Neuronal stem cell (in vitro differentiated cells): ENCODE data around the gene H1-8.
"Not testable (repeated sequence)": the region's sequence is repeated elsewhere in the genome, so short reads cannot be mapped to it uniquely, and the experiment has no call there.

Source experiments
- DNase-seq: peaks from one replicate; pipeline ENCODE4 v3.0.0-alpha.2; 2013; ENCODE audit warnings: low spot score
- H2AFZ ChIP-seq: one replicate; pipeline ENCODE4 v1.6.1; 2013; ENCODE audit warnings: mild to moderate bottlenecking, low read length, inconsistent platforms
- H2AK5ac ChIP-seq: 2 replicates; pipeline ENCODE4 v1.6.1; 2013; ENCODE audit warnings: low read depth, mild to moderate bottlenecking, inconsistent platforms, low read length, moderate library complexity, mixed read lengths
- H2BK120ac ChIP-seq: 2 replicates; pipeline ENCODE4 v1.6.1; 2013; ENCODE audit warnings: low read depth, mild to moderate bottlenecking, inconsistent platforms, low read length, moderate library complexity, mixed read lengths
- H2BK12ac ChIP-seq: one replicate; pipeline ENCODE4 v1.6.1; 2013; ENCODE audit warnings: low read length, inconsistent platforms
- H2BK15ac ChIP-seq: 2 replicates; pipeline ENCODE4 v1.6.1; 2013; ENCODE audit warnings: mild to moderate bottlenecking, low read length, inconsistent platforms, mixed read lengths
- H2BK5ac ChIP-seq: one replicate; pipeline ENCODE4 v1.6.1; 2013; ENCODE audit warnings: inconsistent platforms, mild to moderate bottlenecking, low read length, moderate library complexity
- H3K14ac ChIP-seq: one replicate; pipeline ENCODE4 v1.6.1; 2013; ENCODE audit warnings: low read length, inconsistent platforms
- H3K18ac ChIP-seq: 2 replicates; pipeline ENCODE4 v1.6.1; 2013; ENCODE audit warnings: low read length, inconsistent platforms
- H3K23ac ChIP-seq: 2 replicates; pipeline ENCODE4 v1.6.1; 2013; ENCODE audit warnings: low read depth, mild to moderate bottlenecking, mixed read lengths, low read length, inconsistent platforms; ENCODE audit not compliant: poor library complexity
- H3K27ac ChIP-seq: replicated peaks from 3 replicates; pipeline ENCODE4 v1.5.1; 2013; ENCODE audit warnings: low read length, inconsistent platforms
- H3K27me3 ChIP-seq, 3 experiments: 2 replicates each; pipeline ENCODE4 v1.6.1; 2013; ENCODE audit warnings: low read length in 3 of 3, mild to moderate bottlenecking in 2 of 3, inconsistent platforms in 1 of 3, low read depth in 1 of 3, mixed read lengths in 1 of 3, moderate library complexity in 1 of 3; ENCODE audit not compliant: control insufficient read depth in 3 of 3, insufficient read depth in 3 of 3
- H3K36me3 ChIP-seq, 2 donors: replicated peaks in 1 of 2; 2 replicates each; pipeline ENCODE4 v1.6.1; 2013; ENCODE audit warnings: low read length in 2 of 2; ENCODE audit not compliant: control insufficient read depth in 2 of 2, insufficient read depth in 2 of 2
- H3K4ac ChIP-seq: 2 replicates; pipeline ENCODE4 v1.6.1; 2013; ENCODE audit warnings: inconsistent platforms, mild to moderate bottlenecking, low read length, moderate library complexity
- H3K4me1 ChIP-seq, 2 donors: 1 replicate in 1 of 2; 2 replicates in 1 of 2; pipeline ENCODE4 v1.6.1; 2013; ENCODE audit warnings: low read length in 2 of 2, low read depth in 1 of 2; ENCODE audit not compliant: control insufficient read depth in 2 of 2, insufficient read depth in 1 of 2
- H3K4me2 ChIP-seq: one replicate; pipeline ENCODE4 v1.6.1; 2013; ENCODE audit warnings: mild to moderate bottlenecking, low read length, inconsistent platforms; ENCODE audit not compliant: insufficient read depth, poor library complexity, severe bottlenecking
- H3K4me3 ChIP-seq, 2 donors: 2 replicates each; pipeline ENCODE4 v1.5.1; 2013; ENCODE audit warnings: low read length in 2 of 2, mild to moderate bottlenecking in 2 of 2, inconsistent platforms in 1 of 2, moderate library complexity in 1 of 2
- H3K79me1 ChIP-seq: one replicate; pipeline ENCODE4 v1.6.1; 2013; ENCODE audit warnings: low read depth, mild to moderate bottlenecking, inconsistent platforms, low read length, moderate library complexity
- H3K9ac ChIP-seq: one replicate; pipeline ENCODE4 v1.6.1; 2013; ENCODE audit warnings: mild to moderate bottlenecking, low read depth, low read length, inconsistent platforms; ENCODE audit not compliant: poor library complexity
- H3K9me3 ChIP-seq, 2 donors: replicated peaks in 1 of 2; 2 replicates each; pipeline versions ENCODE3 to v1.6.1; 2013; ENCODE audit warnings: low read length in 2 of 2, mild to moderate bottlenecking in 2 of 2, inconsistent platforms in 1 of 2, low read depth in 1 of 2, mixed read lengths in 1 of 2, moderate library complexity in 1 of 2; ENCODE audit not compliant: control insufficient read depth in 2 of 2, insufficient read depth in 1 of 2
- H4K8ac ChIP-seq: one replicate; pipeline ENCODE4 v1.6.1; 2013; ENCODE audit warnings: low read depth, mild to moderate bottlenecking, inconsistent platforms, low read length, moderate library complexity
- H4K91ac ChIP-seq: one replicate; pipeline ENCODE4 v1.6.1; 2013; ENCODE audit warnings: low read length, low read depth, mild to moderate bottlenecking, inconsistent platforms; ENCODE audit not compliant: poor library complexity
- WGBS, 2 donors: extraction: QIAGEN DNeasy Blood & Tissue Kit; methylation state at CpG; one replicate each; pipeline ENCODE4 v1.1.7; 2013; ENCODE audit warnings: missing lambda C conversion rate in 2 of 2, mixed read lengths in 1 of 2; ENCODE audit not compliant: insufficient read length in 2 of 2, insufficient replicate concordance in 1 of 2; ENCODE audit errors: extremely low coverage in 2 of 2; 5-methylcytosine and 5-hydroxymethylcytosine counted together

Gene H1-8

GRCh38 chr3:129513705-129514104 lies 29.3 kb upstream of the H1-8 start:
- no CpG with 5 or more reads among the region's 8 CpGs for WGBS, 2 donors
- H2AFZ ChIP-seq = no peak overlapping the region
- H3K79me1 ChIP-seq = no peaks in the 10 kb centered on the region
- DNase-seq = no peak
- H3K23ac ChIP-seq = no peak overlapping the region
- H3K4me2 ChIP-seq = no peak overlapping the region
- H3K27ac ChIP-seq = no peak overlapping the region
- no peaks in the 10 kb centered on the region for H3K4me1 ChIP-seq
- H3K4me3 ChIP-seq = no peak overlapping the region
- no peak overlapping the region for H2BK12ac ChIP-seq
- no peak overlapping the region for H2BK5ac ChIP-seq
- no peak overlapping the region for H2BK120ac ChIP-seq
- no peak overlapping the region for H3K4ac ChIP-seq
- peaks cover 19 to 70% of the 10 kb centered on the region in 2 donors for H3K36me3 ChIP-seq
- H3K27me3 ChIP-seq = no peaks in the 10 kb centered on the region
- H2BK15ac ChIP-seq = no peak overlapping the region
- no peak overlapping the region for H4K8ac ChIP-seq
- no peak overlapping the region for H3K9ac ChIP-seq
- H2AK5ac ChIP-seq = no peak overlapping the region
- H3K18ac ChIP-seq = peak overlapping the region; percentile 23
- H4K91ac ChIP-seq = no peak overlapping the region
- H3K9me3 ChIP-seq = no peaks in the 10 kb centered on the region
- H3K14ac ChIP-seq = no peak overlapping the region

GRCh38 chr3:129514110-129514509 lies 28.9 kb upstream of the H1-8 start:
- H3K9ac ChIP-seq = no peak overlapping the region

GRCh38 chr3:129514563-129514962 lies 28.4 kb upstream of the H1-8 start:
- no peaks in the 10 kb centered on the region for H3K4me1 ChIP-seq
- DNase-seq = no peak

More at GRCh38 chr3:129514110-129514509, 28.9 kb upstream of the H1-8 start:
- Histone ChIP-seq H3K4me2 (no peak overlapping the region), H3K4me3 (no peak overlapping the region), H2BK15ac (no peak overlapping the region), H4K91ac (no peak overlapping the region), H3K27me3 (no peaks in the 10 kb centered on the region), H3K36me3 (peaks cover 18 to 69% of the 10 kb centered on the region in 2 donors), H3K23ac (no peak overlapping the region), H3K18ac (peak overlapping the region; percentile 23), H3K27ac (no peak overlapping the region), H2BK12ac (no peak overlapping the region), H4K8ac (no peak overlapping the region), H3K9me3 (no peaks in the 10 kb centered on the region), H2AK5ac (no peak overlapping the region), H3K14ac (no peak overlapping the region), H2BK5ac (no peak overlapping the region), H3K4ac (no peak overlapping the region), H3K79me1 (no peaks in the 10 kb centered on the region), H2BK120ac (no peak overlapping the region), H2AFZ (no peak overlapping the region), H3K4me1 (no peaks in the 10 kb centered on the region)
- WGBS, 2 donors = no CpG with 5 or more reads among the region's 10 CpGs
- DNase-seq = no peak

GRCh38 chr3:129515108-129515820 lies 27.7 kb upstream of the H1-8 start:
- H4K91ac ChIP-seq, H2BK15ac ChIP-seq: not testable (repeated sequence)
- WGBS, 2 donors = no CpG with 5 or more reads among the region's 25 CpGs

More at GRCh38 chr3:129514563-129514962, 28.4 kb upstream of the H1-8 start:
- no CpG with 5 or more reads among the region's 6 CpGs for WGBS, 2 donors
- no peaks in the 10 kb centered on the region for H3K79me1 ChIP-seq
- no peaks in the 10 kb centered on the region for H3K9me3 ChIP-seq
- peaks cover 22 to 64% of the 10 kb centered on the region in 2 donors for H3K36me3 ChIP-seq
- H3K27me3 ChIP-seq = no peaks in the 10 kb centered on the region
- no peak overlapping the region for H4K91ac ChIP-seq
- no peak overlapping the region for H2AFZ ChIP-seq
- no peak overlapping the region for H3K18ac ChIP-seq
- no peak overlapping the region for H3K9ac ChIP-seq
- no peak overlapping the region for H3K23ac ChIP-seq
- no peak overlapping the region for H2BK5ac ChIP-seq
- H2BK15ac ChIP-seq = no peak overlapping the region
- H3K14ac ChIP-seq = no peak overlapping the region
- H3K4ac ChIP-seq = no peak overlapping the region
- no peak overlapping the region for H3K4me3 ChIP-seq
- peak overlapping the region; percentile 6 for H4K8ac ChIP-seq
- H3K4me2 ChIP-seq = no peak overlapping the region
- no peak overlapping the region for H2BK12ac ChIP-seq
- H2BK120ac ChIP-seq = no peak overlapping the region
- no peak overlapping the region for H3K27ac ChIP-seq
- H2AK5ac ChIP-seq = no peak overlapping the region

More at GRCh38 chr3:129515108-129515820, 27.7 kb upstream of the H1-8 start:
- not testable (repeated sequence) for H3K9me3 ChIP-seq, H3K9ac ChIP-seq, H3K4me2 ChIP-seq, H2BK5ac ChIP-seq, H3K4me3 ChIP-seq, H3K79me1 ChIP-seq, H2BK120ac ChIP-seq, H3K27me3 ChIP-seq, H2AFZ ChIP-seq, H3K27ac ChIP-seq, H3K4me1 ChIP-seq, H3K4ac ChIP-seq, H3K18ac ChIP-seq, H2BK12ac ChIP-seq, H3K23ac ChIP-seq, H2AK5ac ChIP-seq, H4K8ac ChIP-seq, H3K14ac ChIP-seq, DNase-seq
- H3K36me3 ChIP-seq = peaks cover 22 to 64% of the 10 kb centered on the region in 2 donors
